ENCODE results near the gene ATP5PO. TPM values are rescaled to one million over a fixed set of nuclear protein-coding genes. Genes with fewer than 3 reads are reported as not detected.
"Not testable (repeated sequence)": the region's sequence is repeated elsewhere in the genome, so short reads cannot be mapped to it uniquely, and the experiment has no call there.

ATP5PO gene
- total RNA-seq, 3 donors from 2014 or later: 135 to 179 (median 176) TPM

DNA sequence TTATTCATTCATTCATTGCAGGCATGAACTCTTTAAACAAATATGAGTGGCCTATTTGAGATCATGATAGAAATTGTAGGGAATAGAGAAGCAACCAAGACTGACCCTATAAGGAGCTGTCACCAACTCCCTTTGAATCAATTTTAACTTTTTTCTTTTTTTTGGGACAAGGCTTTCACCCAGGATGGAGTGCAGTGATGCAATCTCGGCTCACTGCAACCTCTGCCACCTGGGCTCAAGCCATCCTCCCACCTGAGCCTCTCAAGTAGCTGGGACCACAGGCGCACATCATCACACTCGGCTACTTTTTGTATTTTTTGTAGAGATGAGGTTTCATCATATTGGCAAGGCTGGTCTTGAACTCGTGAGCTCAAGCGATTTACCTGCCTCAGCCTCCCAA, 17.1 kb upstream of the ATP5PO start:
- ATAC-seq (no peak), DNase-seq (no peak)
- Mint-ChIP-seq H3K27me3 (ENCODE audit: low read depth) (no peaks in the 10 kb centered on the region), H3K4me3 (peak overlapping the region; percentile 96), H3K4me1 (ENCODE audit: low read depth) (peaks cover 56% of the 10 kb centered on the region), H3K36me3 (ENCODE audit: insufficient read depth) (peaks cover 5% of the 10 kb centered on the region), H3K9me3 (no peaks in the 10 kb centered on the region)

DNA sequence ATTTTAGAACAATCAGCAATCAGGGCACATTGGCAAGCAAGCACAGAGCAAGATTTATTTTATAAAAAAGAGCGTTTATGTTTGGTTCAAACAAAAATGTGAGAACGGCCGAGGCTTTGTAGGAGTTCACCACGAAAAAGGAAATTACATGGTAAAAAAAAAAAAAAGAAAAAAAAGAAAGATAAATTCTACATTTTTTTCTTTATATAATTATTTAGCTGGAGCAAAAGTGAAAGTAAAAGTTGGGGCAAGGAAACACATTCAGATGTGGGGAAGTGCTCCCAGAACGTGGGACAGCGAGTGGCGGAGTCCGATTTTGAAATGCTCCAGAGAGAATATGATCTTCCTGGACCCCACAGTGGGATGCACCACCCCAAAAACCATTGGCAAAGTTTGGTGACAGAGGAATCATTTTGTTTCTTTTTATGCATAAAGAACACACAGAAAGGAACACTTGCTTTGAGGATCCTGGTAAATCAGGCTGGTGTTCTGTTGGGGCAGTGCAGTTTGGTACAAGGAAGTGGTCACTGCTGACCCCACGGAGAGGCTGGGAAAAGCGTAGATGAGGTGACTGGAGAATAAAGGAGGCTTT, 16.3 kb upstream of the ATP5PO start:
- Mint-ChIP-seq H3K4me1 (ENCODE audit: low read depth) (peaks cover 48% of the 10 kb centered on the region), H3K4me3 (peak overlapping the region; percentile 96), H3K27me3 (ENCODE audit: low read depth) (no peaks in the 10 kb centered on the region), H3K36me3 (ENCODE audit: insufficient read depth) (peaks cover 5% of the 10 kb centered on the region), H3K9me3 (no peaks in the 10 kb centered on the region)
- ATAC-seq (no peak), DNase-seq (no peak)

DNA sequence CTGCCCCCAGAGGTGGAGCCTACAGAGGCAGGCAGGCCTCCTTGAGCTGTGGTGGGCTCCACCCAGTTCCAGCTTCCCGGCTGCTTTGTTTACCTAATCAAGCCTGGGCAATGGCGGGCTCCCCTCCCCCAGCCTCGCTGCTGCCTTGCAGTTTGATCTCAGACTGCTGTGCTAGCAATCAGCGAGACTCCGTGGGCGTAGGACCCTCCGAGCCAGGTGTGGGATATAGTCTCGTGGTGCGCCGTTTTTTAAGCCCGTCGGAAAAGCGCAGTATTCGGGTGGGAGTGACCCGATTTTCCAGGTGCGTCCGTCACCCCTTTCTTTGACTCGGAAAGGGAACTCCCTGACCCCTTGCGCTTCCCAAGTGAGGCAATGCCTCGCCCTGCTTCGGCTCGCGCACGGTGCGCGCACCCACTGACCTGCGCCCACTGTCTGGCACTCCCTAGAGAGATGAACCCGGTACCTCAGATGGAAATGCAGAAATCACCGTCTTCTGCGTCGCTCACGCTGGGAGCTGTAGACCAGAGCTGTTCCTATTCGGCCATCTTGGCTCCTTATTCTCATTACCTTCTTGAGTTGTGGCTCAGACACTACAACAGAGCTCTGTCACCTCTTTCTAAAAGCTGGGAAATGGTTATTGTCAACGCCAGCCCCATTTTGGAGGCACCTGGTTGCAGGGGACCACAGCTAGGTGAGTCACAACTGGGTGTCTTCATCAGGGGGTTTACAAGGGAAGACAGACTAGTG, 15.6 kb upstream of the ATP5PO start:
- peaks cover 41% of the 10 kb centered on the region for H3K4me1 Mint-ChIP-seq (ENCODE audit: low read depth)
- ATAC-seq (peak; percentile 98 to 99), DNase-seq (peak; percentile 60)
- not testable (repeated sequence) for H3K9me3 Mint-ChIP-seq; H3K36me3 Mint-ChIP-seq (ENCODE audit: insufficient read depth); H3K27me3 Mint-ChIP-seq (ENCODE audit: low read depth)
- peak overlapping the region; percentile 96 for H3K4me3 Mint-ChIP-seq

- H3K36me3 Mint-ChIP-seq (ENCODE audit: insufficient read depth): not testable (repeated sequence)
Measured at GRCh38 chr21:33926248-33926647, 10.6 kb upstream of the ATP5PO start.

DNA sequence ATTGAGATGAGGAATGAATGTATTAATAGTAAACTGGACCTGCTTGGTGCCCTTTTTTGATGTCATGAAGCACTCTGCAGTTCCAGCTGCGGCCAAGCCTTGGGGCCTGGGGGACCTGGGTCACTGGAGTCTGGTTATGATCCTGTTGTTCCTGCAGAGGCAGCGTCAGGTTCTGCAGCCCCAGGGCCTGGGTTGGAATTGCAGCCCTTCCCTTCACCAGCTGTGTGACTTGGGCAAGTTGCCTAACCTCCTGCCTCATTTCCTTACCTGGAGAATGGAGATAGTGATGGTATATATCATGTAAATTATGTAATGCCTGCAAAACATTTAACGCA, 9.1 kb upstream of the ATP5PO start:
- DNase-seq: no peak
- Mint-ChIP-seq H3K36me3 (ENCODE audit: insufficient read depth) (no peaks in the 10 kb centered on the region), H3K9me3 (no peaks in the 10 kb centered on the region), H3K4me3 (no peak overlapping the region), H3K27me3 (ENCODE audit: low read depth) (no peaks in the 10 kb centered on the region), H3K4me1 (ENCODE audit: low read depth) (peaks cover 8% of the 10 kb centered on the region)
- no peak for ATAC-seq

More at GRCh38 chr21:33926248-33926647, 10.6 kb upstream of the ATP5PO start:
- not testable (repeated sequence) for H3K4me3 Mint-ChIP-seq; H3K27me3 Mint-ChIP-seq (ENCODE audit: low read depth); H3K4me1 Mint-ChIP-seq (ENCODE audit: low read depth); DNase-seq; ATAC-seq; H3K9me3 Mint-ChIP-seq

- Mint-ChIP-seq H3K4me1 (ENCODE audit: low read depth) (peaks cover 8% of the 10 kb centered on the region), H3K36me3 (ENCODE audit: insufficient read depth) (no peaks in the 10 kb centered on the region), H3K9me3 (no peaks in the 10 kb centered on the region), H3K4me3 (no peak overlapping the region), H3K27me3 (ENCODE audit: low read depth) (no peaks in the 10 kb centered on the region)
- ATAC-seq (peak; percentile 96 to 97), DNase-seq (peak; percentile 93)
Measured at GRCh38 chr21:33924079-33924765, 8.6 kb upstream of the ATP5PO start.

GRCh38 chr21:33917421-33917820, 1.8 kb upstream of the ATP5PO start:
- ATAC-seq: no peak

DNA sequence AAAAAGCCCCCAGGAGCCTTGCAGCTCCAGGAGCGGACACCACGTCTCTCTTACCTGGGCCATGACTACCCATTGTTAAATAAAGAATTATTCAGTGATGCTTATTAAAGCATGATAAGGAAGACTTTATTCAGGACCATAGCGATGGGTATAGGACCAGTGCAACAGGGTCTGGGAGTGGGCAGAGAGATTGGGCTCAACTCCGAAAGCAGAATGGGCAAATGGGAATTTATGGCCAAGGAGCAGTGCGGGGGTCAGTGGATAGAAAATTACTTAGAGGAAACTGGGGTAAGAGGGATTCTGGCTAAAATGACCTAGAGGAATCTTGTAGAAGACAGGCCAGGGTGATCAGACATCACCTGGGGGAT, 580 bp upstream of the ATP5PO start:
- DNase-seq (no peak), ATAC-seq (peak in 1 of 2 donors; percentile 1)
- Mint-ChIP-seq H3K4me1 (ENCODE audit: low read depth) (peaks cover 29% of the 10 kb centered on the region), H3K9me3 (no peaks in the 10 kb centered on the region), H3K4me3 (peak overlapping the region; percentile 98), H3K27me3 (ENCODE audit: low read depth) (no peaks in the 10 kb centered on the region), H3K36me3 (ENCODE audit: insufficient read depth) (peaks cover 14% of the 10 kb centered on the region)

More at GRCh38 chr21:33917421-33917820, 1.8 kb upstream of the ATP5PO start:
- H3K9me3 Mint-ChIP-seq: no peaks in the 10 kb centered on the region
- H3K4me3 Mint-ChIP-seq: no peak overlapping the region
- no peak for DNase-seq
- peaks cover 11% of the 10 kb centered on the region for H3K36me3 Mint-ChIP-seq (ENCODE audit: insufficient read depth)
- H3K4me1 Mint-ChIP-seq (ENCODE audit: low read depth): peaks cover 29% of the 10 kb centered on the region
- H3K27me3 Mint-ChIP-seq (ENCODE audit: low read depth): no peaks in the 10 kb centered on the region

DNA sequence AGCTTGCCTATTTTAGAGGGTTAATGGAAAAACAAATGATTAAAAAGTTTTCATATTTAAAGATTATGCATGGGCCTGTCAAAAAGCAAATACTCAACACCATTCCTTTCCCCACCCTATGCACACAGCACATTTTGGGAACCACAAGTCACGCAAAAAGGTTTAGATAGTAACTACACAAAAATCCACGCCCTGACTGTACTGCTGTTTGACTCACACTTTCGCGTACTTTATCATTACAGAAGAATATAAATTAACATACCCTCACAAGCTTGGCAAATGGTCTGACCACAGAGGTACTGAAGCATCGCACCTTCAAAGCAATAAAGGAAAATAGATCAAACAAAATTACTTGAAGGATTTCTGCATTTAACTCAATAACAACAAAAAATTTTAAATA, 1.4 kb downstream of the ATP5PO start:
- ATAC-seq (no peak), DNase-seq (no peak)
- Mint-ChIP-seq H3K9me3 (no peaks in the 10 kb centered on the region), H3K27me3 (ENCODE audit: low read depth) (no peaks in the 10 kb centered on the region), H3K36me3 (ENCODE audit: insufficient read depth) (peaks cover 26% of the 10 kb centered on the region), H3K4me1 (ENCODE audit: low read depth) (peaks cover 32% of the 10 kb centered on the region), H3K4me3 (peak overlapping the region; percentile 98)

- DNase-seq: no peak
- peaks cover 22% of the 10 kb centered on the region for H3K4me1 Mint-ChIP-seq (ENCODE audit: low read depth)
- peaks cover 42% of the 10 kb centered on the region for H3K36me3 Mint-ChIP-seq (ENCODE audit: insufficient read depth)
- no peaks in the 10 kb centered on the region for H3K27me3 Mint-ChIP-seq (ENCODE audit: low read depth)
- H3K9me3 Mint-ChIP-seq: no peaks in the 10 kb centered on the region
- no peak for ATAC-seq
- no peak overlapping the region for H3K4me3 Mint-ChIP-seq
Measured at GRCh38 chr21:33909756-33910155, 5.8 kb downstream of the ATP5PO start.

DNA sequence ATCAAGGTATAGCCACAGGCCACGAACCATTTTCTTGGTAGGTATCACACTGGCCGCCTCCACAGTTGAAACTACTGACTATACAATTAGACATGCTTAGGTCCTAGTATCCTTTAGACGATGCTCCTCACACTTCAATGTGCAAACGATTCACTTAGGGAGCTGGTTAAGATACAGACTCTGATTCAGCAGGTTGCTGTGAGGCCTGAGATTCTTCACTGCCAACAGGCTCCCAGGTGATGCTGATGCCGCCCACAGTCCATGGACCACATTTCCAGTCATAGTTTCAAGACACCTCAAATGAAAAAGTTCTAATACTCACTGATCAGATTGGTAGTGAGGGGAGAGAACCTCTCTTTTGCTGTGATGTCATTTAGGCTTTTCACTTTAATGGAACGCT, 6.8 kb downstream of the ATP5PO start:
- no peak overlapping the region for H3K4me3 Mint-ChIP-seq
- no peaks in the 10 kb centered on the region for H3K9me3 Mint-ChIP-seq
- DNase-seq (no peak), ATAC-seq (peak; percentile 91 to 92)
- H3K36me3 Mint-ChIP-seq (ENCODE audit: insufficient read depth): peaks cover 43% of the 10 kb centered on the region
- peaks cover 14% of the 10 kb centered on the region for H3K4me1 Mint-ChIP-seq (ENCODE audit: low read depth)
- H3K27me3 Mint-ChIP-seq (ENCODE audit: low read depth): no peaks in the 10 kb centered on the region

DNA sequence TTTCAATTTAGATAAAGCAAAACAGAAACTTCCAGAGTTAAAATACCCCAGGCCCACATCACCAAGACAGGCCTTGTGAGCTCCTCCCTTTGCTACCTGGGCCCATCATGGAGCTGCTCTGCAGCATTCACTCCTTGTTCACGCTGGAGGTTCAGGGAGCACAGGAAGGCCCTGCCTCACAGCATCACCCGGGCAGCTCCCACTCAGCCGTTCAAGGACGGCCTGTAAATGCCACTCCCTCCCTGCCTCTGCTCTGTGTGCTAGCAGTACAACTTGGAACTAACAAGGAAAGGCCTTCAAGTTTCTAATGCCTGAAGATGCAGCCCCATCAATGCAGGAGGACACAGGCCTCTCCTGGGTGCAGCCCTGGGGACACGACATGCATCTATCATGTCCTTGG, 11.6 kb downstream of the ATP5PO start:
- DNase-seq (no peak), ATAC-seq (no peak)
- Mint-ChIP-seq H3K27me3 (ENCODE audit: low read depth) (no peaks in the 10 kb centered on the region), H3K9me3 (no peaks in the 10 kb centered on the region), H3K4me3 (no peak overlapping the region), H3K36me3 (ENCODE audit: insufficient read depth) (peaks cover 47% of the 10 kb centered on the region), H3K4me1 (ENCODE audit: low read depth) (peaks cover 3% of the 10 kb centered on the region)

- DNase-seq (no peak), ATAC-seq (no peak)
- peaks cover 42% of the 10 kb centered on the region for H3K36me3 Mint-ChIP-seq (ENCODE audit: insufficient read depth)
- no peak overlapping the region for H3K4me3 Mint-ChIP-seq
- H3K27me3 Mint-ChIP-seq (ENCODE audit: low read depth): no peaks in the 10 kb centered on the region
- H3K4me1 Mint-ChIP-seq (ENCODE audit: low read depth): no peaks in the 10 kb centered on the region
- no peaks in the 10 kb centered on the region for H3K9me3 Mint-ChIP-seq
Measured at GRCh38 chr21:33902349-33902748, 13.3 kb downstream of the ATP5PO start.

- no peaks in the 10 kb centered on the region for H3K4me1 Mint-ChIP-seq (ENCODE audit: low read depth)
- DNase-seq: no peak
Measured at GRCh38 chr21:33901412-33902288, 14.0 kb downstream of the ATP5PO start.

More at GRCh38 chr21:33901412-33902288, 14.0 kb downstream of the ATP5PO start:
- Mint-ChIP-seq H3K27me3 (ENCODE audit: low read depth) (no peaks in the 10 kb centered on the region), H3K9me3 (no peaks in the 10 kb centered on the region), H3K4me3 (no peak overlapping the region), H3K36me3 (ENCODE audit: insufficient read depth) (peaks cover 41% of the 10 kb centered on the region)
- ATAC-seq: no peak
